Body of pancreas (tissue), 4 donors: ENCODE data around the gene ACTN1.

Experiments
- CTCF ChIP-seq, 7 experiments: fragments of 450-650 bp in 4 of 7; fragments of 200-600 bp in 3 of 7; sonication (generic) in 3 of 7; IDR thresholded peaks; one replicate each; pipeline ENCODE4 v1.5.1; 2016 to 2019; ENCODE audit warnings: antibody characterized with exemption in 7 of 7
- POLR2A ChIP-seq, 3 donors: fragments of 450-650 bp; IDR thresholded peaks; one replicate each; pipeline ENCODE4 v1.6.1; 2016; ENCODE audit warnings: antibody characterized with exemption in 3 of 3, mild to moderate bottlenecking in 2 of 3

GRCh38 chr14:68865542-68865941, 113.6 kb downstream of the ACTN1 start:
- no peak for TF ChIP-seq CTCF (IDR thresholded peaks at IDR 0.05)
- TF ChIP-seq POLR2A (IDR thresholded peaks at IDR 0.05) = no peak
